IPS DF 6.9 (cell line): ENCODE measurements around the gene PTPN14.

Source experiments
- DNase-seq: peaks from one replicate; pipeline ENCODE4 v3.0.0-alpha.2; 2013; ENCODE audit warnings: low read depth, low spot score
- H3K27ac ChIP-seq: one replicate; pipeline ENCODE4 v1.5.1; 2013; ENCODE audit warnings: low read length, control low read depth
- H3K27me3 ChIP-seq: 2 replicates; pipeline ENCODE4 v1.6.1; 2013; ENCODE audit warnings: mild to moderate bottlenecking, low read length; ENCODE audit not compliant: control insufficient read depth, insufficient read depth
- H3K36me3 ChIP-seq: 2 replicates; pipeline ENCODE4 v1.6.1; 2013; ENCODE audit warnings: low read length; ENCODE audit not compliant: control insufficient read depth, insufficient read depth
- H3K4me1 ChIP-seq: 2 replicates; pipeline ENCODE4 v1.6.1; 2013; ENCODE audit warnings: low read length; ENCODE audit not compliant: control insufficient read depth, insufficient read depth
- H3K4me3 ChIP-seq: 2 replicates; pipeline ENCODE4 v1.5.1; 2013; ENCODE audit warnings: mild to moderate bottlenecking, low read length
- H3K9me3 ChIP-seq: 2 replicates; pipeline ENCODE4 v1.6.1; 2013; ENCODE audit warnings: low read length, inconsistent platforms; ENCODE audit not compliant: control insufficient read depth, insufficient read depth
- WGBS: extraction: QIAGEN DNeasy Blood & Tissue Kit; methylation state at CpG from one replicate; pipeline ENCODE4 v1.1.7; 2013; ENCODE audit warnings: mixed read lengths, missing lambda C conversion rate; ENCODE audit not compliant: insufficient read length, insufficient coverage; 5-methylcytosine and 5-hydroxymethylcytosine counted together

The PTPN14 gene

GRCh38 chr1:214444182-214444939 lies 107.0 kb downstream of the PTPN14 start:
- no CpG with 5 or more reads among the region's 3 CpGs for WGBS
- peaks cover 7% of the 10 kb centered on the region for H3K4me1 ChIP-seq
- no peak for DNase-seq
- H3K27ac ChIP-seq: no peak overlapping the region
- H3K9me3 ChIP-seq: no peaks in the 10 kb centered on the region
- H3K36me3 ChIP-seq: no peaks in the 10 kb centered on the region
- no peaks in the 10 kb centered on the region for H3K27me3 ChIP-seq
- no peak overlapping the region for H3K4me3 ChIP-seq

GRCh38 chr1:214441119-214441518 lies 110.3 kb downstream of the PTPN14 start:
- Histone ChIP-seq H3K4me3 (no peak overlapping the region), H3K9me3 (no peaks in the 10 kb centered on the region), H3K27me3 (no peaks in the 10 kb centered on the region), H3K36me3 (no peaks in the 10 kb centered on the region), H3K4me1 (peaks cover 8% of the 10 kb centered on the region), H3K27ac (no peak overlapping the region)
- no CpG with 5 or more reads among the region's 3 CpGs for WGBS
- no peak for DNase-seq

GRCh38 chr1:214440219-214440965 lies 111.0 kb downstream of the PTPN14 start:
- no peaks in the 10 kb centered on the region for H3K27me3 ChIP-seq
- no CpG with 5 or more reads among the region's 4 CpGs for WGBS
- DNase-seq: no peak
- peaks cover 8% of the 10 kb centered on the region for H3K4me1 ChIP-seq
- no peaks in the 10 kb centered on the region for H3K9me3 ChIP-seq
- no peak overlapping the region for H3K4me3 ChIP-seq
- no peak overlapping the region for H3K27ac ChIP-seq
- no peaks in the 10 kb centered on the region for H3K36me3 ChIP-seq

GRCh38 chr1:214439352-214440119 lies 111.9 kb downstream of the PTPN14 start:
- H3K4me3 ChIP-seq: no peak overlapping the region

GRCh38 chr1:214438530-214438929 lies 112.9 kb downstream of the PTPN14 start:
- no peak overlapping the region for H3K4me3 ChIP-seq
- no peak for DNase-seq
- no peaks in the 10 kb centered on the region for H3K9me3 ChIP-seq
- WGBS: no CpG with 5 or more reads among the region's 2 CpGs
- H3K4me1 ChIP-seq: peaks cover 5% of the 10 kb centered on the region; the same call in 1 of the 2 replicates
- H3K27me3 ChIP-seq: no peaks in the 10 kb centered on the region
- H3K36me3 ChIP-seq: no peaks in the 10 kb centered on the region
- H3K27ac ChIP-seq: no peak overlapping the region

More at GRCh38 chr1:214439352-214440119, 111.9 kb downstream of the PTPN14 start:
- Histone ChIP-seq H3K36me3 (no peaks in the 10 kb centered on the region), H3K9me3 (no peaks in the 10 kb centered on the region), H3K4me1 (peaks cover 6% of the 10 kb centered on the region; the same call in 1 of the 2 replicates), H3K27me3 (no peaks in the 10 kb centered on the region), H3K27ac (no peak overlapping the region)
- DNase-seq: no peak
- no CpG with 5 or more reads among the region's 12 CpGs for WGBS

GRCh38 chr1:214438075-214438474 lies 113.3 kb downstream of the PTPN14 start:
- H3K36me3 ChIP-seq: no peaks in the 10 kb centered on the region
- no CpG with 5 or more reads among the region's 6 CpGs for WGBS
- H3K9me3 ChIP-seq: no peaks in the 10 kb centered on the region
- DNase-seq: no peak
- no peak overlapping the region for H3K4me3 ChIP-seq
- no peaks in the 10 kb centered on the region for H3K27me3 ChIP-seq
- no peak overlapping the region for H3K27ac ChIP-seq
- H3K4me1 ChIP-seq: peaks cover 4% of the 10 kb centered on the region; the same call in 1 of the 2 replicates

- no peaks in the 10 kb centered on the region for H3K9me3 ChIP-seq
- H3K4me3 ChIP-seq: no peak overlapping the region
- H3K36me3 ChIP-seq: no peaks in the 10 kb centered on the region; the same call in 1 of the 2 replicates
- no peak overlapping the region for H3K27ac ChIP-seq
- WGBS: no CpG with 5 or more reads among the region's 4 CpGs
- DNase-seq: no peak
- H3K4me1 ChIP-seq: peaks cover 4% of the 10 kb centered on the region; the same call in 1 of the 2 replicates
- no peaks in the 10 kb centered on the region for H3K27me3 ChIP-seq
These were observed 115.5 kb downstream of the PTPN14 start for GRCh38 chr1:214435867-214436266.

GRCh38 chr1:214432245-214432644 lies 119.2 kb downstream of the PTPN14 start:
- H3K36me3 ChIP-seq: no peaks in the 10 kb centered on the region; the same call in 1 of the 2 replicates
- H3K4me1 ChIP-seq: peaks cover 3% of the 10 kb centered on the region; the same call in 1 of the 2 replicates
- H3K27ac ChIP-seq: no peak overlapping the region
- no CpG with 5 or more reads among the region's 1 CpG for WGBS
- DNase-seq: no peak
- no peaks in the 10 kb centered on the region for H3K27me3 ChIP-seq
- H3K4me3 ChIP-seq: no peak overlapping the region
- H3K9me3 ChIP-seq: no peaks in the 10 kb centered on the region

GRCh38 chr1:214429951-214430770 lies 121.2 kb downstream of the PTPN14 start:
- Histone ChIP-seq H3K4me1 (peaks cover 3% of the 10 kb centered on the region; the same call in 1 of the 2 replicates), H3K9me3 (no peaks in the 10 kb centered on the region), H3K36me3 (no peaks in the 10 kb centered on the region; the same call in 1 of the 2 replicates), H3K4me3 (no peak overlapping the region), H3K27ac (no peak overlapping the region), H3K27me3 (no peaks in the 10 kb centered on the region)
- no CpG with 5 or more reads among the region's 9 CpGs for WGBS
- no peak for DNase-seq
